NCI-H69 (cell line): Measurements from ENCODE around the gene INO80C.
A peak's percentile ranks its signal among the peaks of the same experiment; 100 is the strongest.
"Not testable (repeated sequence)": the region's sequence is repeated elsewhere in the genome, so short reads cannot be mapped to it uniquely, and the experiment has no call there.

Experiments used
- DNase-seq: peaks from one replicate; lab custom pipeline; 2025; lab: John Stamatoyannopoulos, UW

INO80C gene

GRCh38 chr18:35487525-35487924 lies 10.2 kb downstream of the INO80C start:
- DNase-seq, result not testable (repeated sequence)

- no peak for DNase-seq
These were observed 11.9 kb downstream of the INO80C start for GRCh38 chr18:35485852-35486251.

DNA sequence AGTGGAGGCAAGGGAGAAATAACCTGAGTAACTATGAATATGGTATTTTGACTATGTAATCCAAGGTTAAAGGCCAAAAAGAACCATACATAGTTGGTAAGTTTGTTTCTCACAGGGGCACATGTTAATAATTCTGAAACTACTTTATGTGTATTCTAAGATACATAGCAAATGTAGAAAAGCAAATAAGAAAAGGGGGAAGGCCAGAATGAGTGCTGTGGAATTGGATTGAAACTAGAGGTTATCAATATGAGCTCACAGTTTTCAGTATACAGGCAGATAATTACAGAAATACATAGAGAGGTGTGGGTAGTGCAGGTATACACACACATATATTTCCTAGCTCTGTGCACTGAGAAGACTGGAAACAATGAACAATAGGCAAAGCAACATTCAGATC lies 13.7 kb downstream of the INO80C start:
- no peak for DNase-seq

DNA sequence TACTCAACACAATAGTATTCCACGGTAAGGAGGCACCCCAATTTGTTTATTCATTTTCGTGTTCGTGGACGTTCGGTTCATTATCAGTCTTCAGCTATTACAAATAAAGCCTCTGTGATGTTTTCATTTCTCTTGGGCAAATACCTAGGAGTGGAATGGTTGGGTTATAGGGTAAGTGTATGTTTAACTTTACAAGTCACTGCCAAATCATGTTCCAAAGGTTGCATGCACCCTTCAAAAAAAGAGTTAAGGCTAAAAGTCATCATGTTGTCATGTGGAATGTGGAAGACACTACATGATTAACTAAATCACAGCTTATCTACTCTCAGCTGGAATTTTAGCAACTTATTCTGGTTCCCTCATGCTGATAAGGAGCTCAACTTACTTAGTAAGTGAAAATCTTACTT lies 15.8 kb downstream of the INO80C start:
- DNase-seq, result no peak

- DNase-seq, result no peak
These were observed 17.7 kb downstream of the INO80C start for GRCh38 chr18:35479911-35480586.

GRCh38 chr18:35478520-35479435 lies 19.0 kb downstream of the INO80C start:
- DNase-seq, result peak; percentile 21

- no peak for DNase-seq
These were observed 19.8 kb downstream of the INO80C start for GRCh38 chr18:35477974-35478373.

GRCh38 chr18:35477497-35477896 lies 20.3 kb downstream of the INO80C start:
- no peak for DNase-seq

DNA sequence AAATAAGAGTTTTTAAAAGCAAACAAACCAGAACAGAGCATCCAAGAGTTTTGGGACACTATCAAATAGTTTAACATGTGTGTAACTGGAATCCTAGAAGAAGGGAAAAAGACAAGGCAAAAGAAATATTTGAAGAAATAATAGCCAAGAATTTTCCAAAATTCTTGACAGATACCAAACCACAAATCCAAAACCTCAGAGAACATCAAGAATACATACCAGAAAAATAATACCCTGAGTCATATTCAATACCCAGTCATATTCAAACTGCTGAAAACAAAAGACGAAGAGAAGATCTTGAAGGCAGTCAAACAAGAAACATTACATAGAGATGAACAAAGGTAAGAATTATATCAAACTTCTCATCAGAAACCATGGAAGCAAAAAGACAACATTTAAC lies 22.9 kb downstream of the INO80C start:
- no peak for DNase-seq

DNA sequence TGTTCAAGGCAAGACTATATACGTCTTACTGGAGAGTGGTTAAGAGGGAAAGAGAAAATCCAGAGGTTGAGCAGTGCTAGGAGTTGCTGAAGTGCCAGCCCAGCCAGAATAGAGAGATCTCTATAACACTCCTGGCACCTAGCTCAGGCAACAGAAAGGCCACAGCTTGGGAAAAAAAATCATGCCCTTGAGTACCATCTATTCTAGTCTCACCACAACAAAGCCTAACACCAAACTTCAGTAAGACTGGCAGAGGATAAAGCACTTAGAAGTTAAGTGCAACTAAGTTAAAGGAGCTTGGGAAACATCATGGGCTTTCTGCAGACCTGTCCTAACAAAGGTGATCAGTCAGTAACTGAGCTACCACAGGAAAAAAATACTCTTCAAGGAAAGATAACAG lies 24.2 kb downstream of the INO80C start:
- no peak for DNase-seq

DNA sequence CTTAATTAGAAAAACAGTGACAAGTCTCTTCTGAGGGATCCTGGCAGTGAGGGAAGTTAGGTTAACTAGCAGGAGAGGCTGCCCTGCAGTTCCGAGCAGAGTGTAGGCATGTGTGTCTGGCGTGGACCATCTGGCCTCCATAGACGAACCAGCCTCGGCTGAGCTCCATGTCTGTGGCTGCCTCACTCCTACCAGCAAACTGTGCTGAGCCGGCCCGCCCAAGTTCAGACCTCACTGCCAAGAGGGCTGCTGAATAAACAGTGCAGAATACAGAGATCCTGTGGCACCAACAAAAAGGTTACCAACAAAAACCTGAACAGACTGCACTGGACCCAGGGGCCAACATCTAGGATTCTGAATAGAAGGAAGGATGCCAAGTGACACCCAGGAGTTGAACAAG lies 27.3 kb downstream of the INO80C start:
- no peak for DNase-seq

GRCh38 chr18:35469725-35470124 lies 28.0 kb downstream of the INO80C start:
- peak; percentile 16 for DNase-seq

DNA sequence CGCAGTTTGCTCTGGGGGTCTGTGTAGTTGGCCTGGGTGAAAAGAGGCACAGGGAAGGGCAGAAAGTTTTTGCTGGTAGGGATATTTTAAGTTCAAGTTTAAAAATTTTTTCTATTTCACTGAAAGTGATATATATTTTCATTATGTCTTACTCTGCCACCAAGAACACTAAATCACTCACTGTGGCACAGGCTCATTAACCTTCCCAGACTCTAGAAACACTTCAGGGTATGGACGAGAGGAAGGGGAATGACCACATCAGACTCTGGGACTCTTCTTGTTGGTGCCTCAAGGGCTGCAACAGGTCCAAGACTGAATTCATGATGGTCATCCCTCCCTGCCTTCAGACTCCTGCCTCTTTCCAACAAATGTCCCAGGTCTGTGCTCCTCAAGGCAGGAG lies 29.0 kb downstream of the INO80C start:
- DNase-seq, result no peak

- DNase-seq, result peak; percentile 42
These were observed 30.1 kb downstream of the INO80C start for GRCh38 chr18:35467624-35468016.

- no peak for DNase-seq
These were observed 30.7 kb downstream of the INO80C start for GRCh38 chr18:35466815-35467623.

GRCh38 chr18:35466334-35466733 lies 31.4 kb downstream of the INO80C start:
- DNase-seq, result no peak

- DNase-seq, result no peak
These were observed 32.4 kb downstream of the INO80C start for GRCh38 chr18:35465329-35465728.

- no peak for DNase-seq
These were observed 32.9 kb downstream of the INO80C start for GRCh38 chr18:35464831-35465279.

DNA sequence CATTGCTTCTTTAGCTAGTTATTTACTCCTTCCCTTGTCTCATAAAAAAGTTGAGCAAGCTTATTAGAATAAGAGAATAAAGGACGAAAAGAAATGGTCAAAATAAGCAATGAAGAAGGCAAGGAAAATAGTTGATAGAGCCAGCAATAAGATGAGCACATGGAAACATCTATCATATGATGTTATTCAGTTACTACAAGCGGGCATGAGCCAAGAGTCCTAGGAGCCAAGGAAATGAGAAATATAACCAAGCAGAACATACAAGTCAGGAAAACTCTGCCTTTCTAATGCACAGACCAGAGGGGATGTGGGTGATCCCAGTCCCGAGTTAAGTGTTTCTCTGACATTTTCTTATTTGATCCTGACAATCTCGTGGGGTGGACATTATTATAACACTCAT lies 33.9 kb downstream of the INO80C start:
- no peak for DNase-seq

GRCh38 chr18:35463050-35463449 lies 34.7 kb downstream of the INO80C start:
- peak; percentile 51 for DNase-seq

- DNase-seq, result no peak
These were observed 37.0 kb downstream of the INO80C start for GRCh38 chr18:35460736-35461161.

- no peak for DNase-seq
These were observed 37.8 kb downstream of the INO80C start for GRCh38 chr18:35459997-35460396.
